Nephron (organoid): ENCODE data around the gene CEP55.

ENCODE experiments used
- H3K27ac Mint-ChIP-seq, 3 experiments: 2 replicates each; pipeline ENCODE4 v1.8.0; 2020; ENCODE audit warnings: mixed read lengths in 3 of 3, mild to moderate bottlenecking in 2 of 3, moderate library complexity in 1 of 3
- H3K27me3 Mint-ChIP-seq: 2 replicates; pipeline ENCODE4 v1.8.0; 2021; ENCODE audit warnings: low read depth, mild to moderate bottlenecking, moderate library complexity, mixed read lengths
- H3K36me3 Mint-ChIP-seq: 2 replicates; pipeline ENCODE4 v1.8.0; 2020; ENCODE audit warnings: low read depth, mixed read lengths
- H3K4me1 Mint-ChIP-seq: 2 replicates; pipeline ENCODE4 v1.8.0; 2020; ENCODE audit warnings: mixed read lengths
- H3K4me3 Mint-ChIP-seq, 3 experiments: 2 replicates each; pipeline ENCODE4 v1.8.0; 2020; ENCODE audit warnings: mild to moderate bottlenecking in 3 of 3, mixed read lengths in 3 of 3, moderate library complexity in 2 of 3
- H3K9me3 Mint-ChIP-seq: 2 replicates; pipeline ENCODE4 v1.8.0; 2020; ENCODE audit warnings: mixed read lengths
- TF ChIP-seq, protein P1 (sequence below), 3 experiments: fragments of 200-600 bp; sonication (generic); IDR thresholded peaks; one replicate each; pipeline ENCODE4 v1.5.0; 2021; ENCODE audit warnings: antibody characterized with exemption in 3 of 3; ENCODE audit not compliant: unreplicated experiment in 3 of 3

Gene CEP55

GRCh38 chr10:93454146-93454545 lies 42.3 kb upstream of the CEP55 start:
- Mint-ChIP-seq H3K4me3 (no peak overlapping the region), H3K9me3 (no peaks in the 10 kb centered on the region), H3K4me1 (peaks cover 22% of the 10 kb centered on the region), H3K36me3 (peaks cover 17% of the 10 kb centered on the region), H3K27me3 (no peaks in the 10 kb centered on the region), H3K27ac (no peak overlapping the region)
- TF ChIP-seq, protein P1, sequence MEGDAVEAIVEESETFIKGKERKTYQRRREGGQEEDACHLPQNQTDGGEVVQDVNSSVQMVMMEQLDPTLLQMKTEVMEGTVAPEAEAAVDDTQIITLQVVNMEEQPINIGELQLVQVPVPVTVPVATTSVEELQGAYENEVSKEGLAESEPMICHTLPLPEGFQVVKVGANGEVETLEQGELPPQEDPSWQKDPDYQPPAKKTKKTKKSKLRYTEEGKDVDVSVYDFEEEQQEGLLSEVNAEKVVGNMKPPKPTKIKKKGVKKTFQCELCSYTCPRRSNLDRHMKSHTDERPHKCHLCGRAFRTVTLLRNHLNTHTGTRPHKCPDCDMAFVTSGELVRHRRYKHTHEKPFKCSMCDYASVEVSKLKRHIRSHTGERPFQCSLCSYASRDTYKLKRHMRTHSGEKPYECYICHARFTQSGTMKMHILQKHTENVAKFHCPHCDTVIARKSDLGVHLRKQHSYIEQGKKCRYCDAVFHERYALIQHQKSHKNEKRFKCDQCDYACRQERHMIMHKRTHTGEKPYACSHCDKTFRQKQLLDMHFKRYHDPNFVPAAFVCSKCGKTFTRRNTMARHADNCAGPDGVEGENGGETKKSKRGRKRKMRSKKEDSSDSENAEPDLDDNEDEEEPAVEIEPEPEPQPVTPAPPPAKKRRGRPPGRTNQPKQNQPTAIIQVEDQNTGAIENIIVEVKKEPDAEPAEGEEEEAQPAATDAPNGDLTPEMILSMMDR (IDR thresholded peaks at IDR 0.05; ENCODE audit: unreplicated experiment in 3 of 3) = no peak

- H3K4me1 Mint-ChIP-seq = peaks cover 28% of the 10 kb centered on the region
- TF ChIP-seq, protein P1 (IDR thresholded peaks at IDR 0.05; ENCODE audit: unreplicated experiment in 3 of 3) = no peak
- H3K9me3 Mint-ChIP-seq = no peaks in the 10 kb centered on the region
- H3K27me3 Mint-ChIP-seq = no peaks in the 10 kb centered on the region
- H3K36me3 Mint-ChIP-seq = peaks cover 19% of the 10 kb centered on the region
- H3K27ac Mint-ChIP-seq = no peak overlapping the region
- H3K4me3 Mint-ChIP-seq = no peak overlapping the region
These were observed 41.7 kb upstream of the CEP55 start for GRCh38 chr10:93454736-93455135.

GRCh38 chr10:93456480-93456879 lies 39.9 kb upstream of the CEP55 start:
- Mint-ChIP-seq H3K4me1 (peaks cover 36% of the 10 kb centered on the region), H3K4me3 (no peak overlapping the region), H3K27ac (peak overlapping the region; percentile 37 to 99 (median 43)), H3K9me3 (no peaks in the 10 kb centered on the region), H3K36me3 (peaks cover 19% of the 10 kb centered on the region), H3K27me3 (no peaks in the 10 kb centered on the region)
- TF ChIP-seq, protein P1 (IDR thresholded peaks at IDR 0.05; ENCODE audit: unreplicated experiment in 3 of 3) = no peak

DNA sequence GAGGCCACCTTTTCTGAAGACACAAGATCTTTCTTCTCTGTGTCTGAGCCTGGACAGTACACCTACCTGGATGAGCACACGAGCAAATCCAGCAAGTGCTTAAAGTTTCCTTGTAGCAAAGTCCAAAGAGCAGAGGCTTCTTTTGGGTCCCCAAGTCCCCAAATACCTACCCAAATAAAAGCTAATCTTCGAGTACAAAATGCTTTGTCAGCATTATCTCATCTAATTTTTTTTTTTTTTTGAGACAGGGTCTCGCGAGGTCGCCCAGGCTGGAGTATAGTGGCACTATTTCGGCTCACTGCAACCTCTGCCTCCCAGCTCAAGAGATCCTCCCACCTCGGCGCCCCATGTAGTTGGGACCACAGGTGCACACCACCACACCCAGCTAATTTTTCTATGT lies 38.9 kb upstream of the CEP55 start:
- no peaks in the 10 kb centered on the region for H3K9me3 Mint-ChIP-seq
- no peaks in the 10 kb centered on the region for H3K27me3 Mint-ChIP-seq
- H3K4me3 Mint-ChIP-seq = no peak overlapping the region
- peaks cover 13% of the 10 kb centered on the region for H3K36me3 Mint-ChIP-seq
- TF ChIP-seq, protein P1 (IDR thresholded peaks at IDR 0.05; ENCODE audit: unreplicated experiment in 3 of 3) = no peak
- peaks cover 40% of the 10 kb centered on the region for H3K4me1 Mint-ChIP-seq
- H3K27ac Mint-ChIP-seq = peak overlapping the region; percentile 43 to 99 (median 86)

GRCh38 chr10:93458821-93459257 lies 37.6 kb upstream of the CEP55 start:
- H3K27me3 Mint-ChIP-seq = no peaks in the 10 kb centered on the region
- H3K9me3 Mint-ChIP-seq = no peaks in the 10 kb centered on the region
- TF ChIP-seq, protein P1 (IDR thresholded peaks at IDR 0.05; ENCODE audit: unreplicated experiment in 3 of 3) = no peak
- peak overlapping the region in 2 of 3 experiments; percentile 2 to 26 for H3K4me3 Mint-ChIP-seq
- peaks cover 48% of the 10 kb centered on the region for H3K4me1 Mint-ChIP-seq
- H3K27ac Mint-ChIP-seq = peak overlapping the region; percentile 95 to 99 (median 98)
- H3K36me3 Mint-ChIP-seq = peaks cover 13% of the 10 kb centered on the region

- H3K9me3 Mint-ChIP-seq = no peaks in the 10 kb centered on the region
- H3K4me1 Mint-ChIP-seq = peaks cover 54% of the 10 kb centered on the region
- no peaks in the 10 kb centered on the region for H3K27me3 Mint-ChIP-seq
- H3K27ac Mint-ChIP-seq = peak overlapping the region; percentile 95 to 99 (median 98)
- H3K36me3 Mint-ChIP-seq = peaks cover 13% of the 10 kb centered on the region
- TF ChIP-seq, protein P1 (IDR thresholded peaks at IDR 0.05; ENCODE audit: unreplicated experiment in 3 of 3) = no peak
- H3K4me3 Mint-ChIP-seq = no peak overlapping the region
These were observed 36.9 kb upstream of the CEP55 start for GRCh38 chr10:93459466-93459865.
